Left lung (tissue), 10 donors: Measurements from ENCODE around the gene TUBB4B. TPM values are rescaled to one million over a fixed set of nuclear protein-coding genes. Genes with fewer than 3 reads are reported as not detected.
A peak's percentile ranks its signal among the peaks of the same experiment; 100 is the strongest.

Source experiments
- ATAC-seq: fragments of 200-7000 bp; cut with Tn5 transposase; one replicate; pipeline ENCODE4 v1.9.1; 2020; ENCODE audit warnings: moderate library complexity
- DNase-seq, 4 donors: peaks; one replicate each; pipeline ENCODE4 v3.0.0-alpha.2; 2013 to 2020
- H3K27ac ChIP-seq, 2 donors: fragments of 200-600 bp; sonication (generic) in 1 of 2; one replicate each; pipeline versions ENCODE4 v1.5.0 to v1.8.0; 2020 to 2021
- H3K27me3 ChIP-seq, 2 donors: fragments of 200-600 bp; sonication (generic) in 1 of 2; one replicate each; pipeline versions ENCODE4 v1.5.0 to v1.8.0; 2020 to 2021
- H3K36me3 ChIP-seq, 2 donors: fragments of 200-600 bp; sonication (generic) in 1 of 2; one replicate each; pipeline versions ENCODE4 v1.5.0 to v1.8.0; 2020 to 2021
- H3K4me1 ChIP-seq, 2 donors: fragments of 200-600 bp; one replicate each; pipeline ENCODE4 v1.8.0; 2021
- H3K4me3 ChIP-seq, 2 donors: fragments of 200-600 bp; sonication (generic) in 1 of 2; one replicate each; pipeline versions ENCODE4 v1.5.0 to v1.8.0; 2020 to 2021; ENCODE audit warnings: mild to moderate bottlenecking in 1 of 2
- H3K9me3 ChIP-seq, 2 donors: fragments of 200-600 bp; sonication (generic) in 1 of 2; one replicate each; pipeline versions ENCODE4 v1.5.0 to v1.8.0; 2020 to 2021
- intact Hi-C, 2 donors: fragments of 100-400 bp; cut with DNase I; formaldehyde crosslinking; loops; one replicate each; pipeline versions ENCODE4 v1.11.2 to v1.14.2; 2022
- polyA plus RNA-seq, 6 donors: library from polyadenylated mRNA; unstranded; fragments of 120-200 nt; gene quantifications; one replicate each; pipeline ENCODE4 v1.2.1, GENCODE V29; 2013; ENCODE audit not compliant: insufficient read length in 6 of 6
- total RNA-seq, 2 donors: library from RNA; stranded (reverse); fragmentation: NEBNext Ultra II Directional; extraction: Animal tissue kit (Norgen Biotek cat#: 25700); gene quantifications; one replicate each; pipeline ENCODE4 v1.2.1, GENCODE V29; 2021
- TF ChIP-seq, protein P1 (sequence below), 2 donors: fragments of 200-600 bp; sonication (generic) in 1 of 2; IDR thresholded peaks; one replicate each; pipeline versions ENCODE4 v1.5.0 to v1.8.0; 2021; ENCODE audit warnings: antibody characterized with exemption in 2 of 2
- donor health status: DM: no; HTN: yes; CAD: no.
- donor health status: DM: no; HTN: no; CAD: no.

The TUBB4B gene
- total and polyA plus RNA-seq, 8 donors, result 196 to 337 (median 248) TPM

DNA sequence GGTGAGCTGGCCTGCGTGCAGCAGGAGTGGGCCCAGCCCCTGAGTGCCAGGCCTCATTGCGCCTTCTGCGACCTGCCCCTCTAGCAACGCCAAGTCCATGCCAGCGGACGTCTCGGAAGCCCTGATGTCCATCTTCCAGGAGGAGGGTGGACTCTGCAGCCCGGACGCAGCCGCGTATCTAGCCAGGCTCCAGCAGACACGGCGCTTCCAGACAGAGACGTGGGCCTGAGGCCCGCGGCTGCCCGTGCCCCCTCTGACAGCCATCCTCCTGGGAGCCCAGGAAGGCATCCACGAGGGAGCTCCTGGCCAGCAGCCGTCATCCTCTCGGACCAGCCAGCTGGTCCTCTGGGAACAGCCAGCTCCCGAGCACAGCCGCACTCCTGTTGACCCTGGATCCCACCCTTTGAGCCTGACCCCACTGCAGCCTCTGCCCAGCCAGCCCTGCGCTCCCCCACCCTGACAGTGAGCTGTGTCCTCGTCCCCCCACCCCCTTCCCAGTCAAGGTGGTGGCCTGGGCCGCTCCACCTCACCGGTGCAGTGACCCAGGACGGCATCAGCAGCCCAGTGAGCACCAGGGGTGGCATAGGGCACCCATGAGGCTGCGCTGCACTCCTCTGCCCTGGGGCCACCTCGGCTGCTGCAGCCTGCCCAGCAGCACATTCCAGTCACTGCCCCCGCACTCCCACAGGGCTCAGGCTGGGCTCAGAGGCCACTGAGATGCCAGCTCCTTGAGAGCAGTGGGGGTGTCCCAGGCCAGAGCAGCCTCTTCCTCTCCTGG, 24.7 kb upstream of the TUBB4B start:
- intact Hi-C loops, result no loop called here
- Histone ChIP-seq H3K36me3 (peaks cover 0 to 35% of the 10 kb centered on the region in 2 donors), H3K4me1 (peaks cover 7 to 25% of the 10 kb centered on the region in 2 donors), H3K27me3 (peaks cover 0 to 7% of the 10 kb centered on the region in 2 donors), H3K27ac (no peak overlapping the region), H3K9me3 (no peaks in the 10 kb centered on the region), H3K4me3 (no peak overlapping the region)
- no peak for DNase-seq
- TF ChIP-seq, protein P1, sequence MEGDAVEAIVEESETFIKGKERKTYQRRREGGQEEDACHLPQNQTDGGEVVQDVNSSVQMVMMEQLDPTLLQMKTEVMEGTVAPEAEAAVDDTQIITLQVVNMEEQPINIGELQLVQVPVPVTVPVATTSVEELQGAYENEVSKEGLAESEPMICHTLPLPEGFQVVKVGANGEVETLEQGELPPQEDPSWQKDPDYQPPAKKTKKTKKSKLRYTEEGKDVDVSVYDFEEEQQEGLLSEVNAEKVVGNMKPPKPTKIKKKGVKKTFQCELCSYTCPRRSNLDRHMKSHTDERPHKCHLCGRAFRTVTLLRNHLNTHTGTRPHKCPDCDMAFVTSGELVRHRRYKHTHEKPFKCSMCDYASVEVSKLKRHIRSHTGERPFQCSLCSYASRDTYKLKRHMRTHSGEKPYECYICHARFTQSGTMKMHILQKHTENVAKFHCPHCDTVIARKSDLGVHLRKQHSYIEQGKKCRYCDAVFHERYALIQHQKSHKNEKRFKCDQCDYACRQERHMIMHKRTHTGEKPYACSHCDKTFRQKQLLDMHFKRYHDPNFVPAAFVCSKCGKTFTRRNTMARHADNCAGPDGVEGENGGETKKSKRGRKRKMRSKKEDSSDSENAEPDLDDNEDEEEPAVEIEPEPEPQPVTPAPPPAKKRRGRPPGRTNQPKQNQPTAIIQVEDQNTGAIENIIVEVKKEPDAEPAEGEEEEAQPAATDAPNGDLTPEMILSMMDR (IDR thresholded peaks at IDR 0.05), result no peak
- no peak for ATAC-seq

GRCh38 chr9:137217276-137218211, 23.5 kb upstream of the TUBB4B start:
- intact Hi-C loops, result no loop called here
- DNase-seq, result peak in 3 of 4 donors; percentile 54 to 91 (median 74)

DNA sequence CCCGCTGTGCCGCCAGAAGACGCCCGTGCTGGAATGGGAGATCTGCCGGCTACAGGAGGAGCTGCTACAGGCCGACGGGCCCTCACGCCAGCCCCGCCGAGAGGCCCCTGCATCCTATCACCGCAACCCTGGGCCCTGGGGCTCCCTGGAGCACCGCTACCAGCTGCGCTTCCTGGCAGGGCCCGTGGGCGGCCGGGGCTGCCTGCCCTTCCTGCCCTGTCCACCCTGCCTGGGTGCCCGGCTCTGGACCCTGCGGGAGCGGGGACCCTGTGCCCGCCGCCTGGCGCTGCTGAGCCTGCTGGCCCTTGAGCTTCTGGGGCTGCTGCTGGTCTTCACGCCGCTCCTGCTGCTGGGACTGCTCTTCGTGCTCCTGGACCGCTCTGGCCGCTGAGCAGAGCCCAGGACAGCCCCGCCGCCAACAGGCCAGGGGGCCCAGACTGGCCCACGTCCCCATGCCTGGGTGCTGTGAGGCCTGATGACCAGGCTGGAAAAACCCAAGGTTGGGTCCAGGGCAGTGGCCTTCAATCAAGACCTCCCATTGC, 22.8 kb upstream of the TUBB4B start:
- intact Hi-C loops, result no loop called here
- DNase-seq (no peak), ATAC-seq (no peak)
- H3K27ac ChIP-seq, result peak overlapping the region; percentile 7 to 28
- peaks cover 16 to 42% of the 10 kb centered on the region in 2 donors for H3K4me1 ChIP-seq
- no peaks in the 10 kb centered on the region for H3K9me3 ChIP-seq
- TF ChIP-seq, protein P1 (IDR thresholded peaks at IDR 0.05), result no peak
- peaks cover 0 to 18% of the 10 kb centered on the region in 2 donors for H3K27me3 ChIP-seq
- H3K36me3 ChIP-seq, result peaks cover 0 to 35% of the 10 kb centered on the region in 2 donors
- no peak overlapping the region for H3K4me3 ChIP-seq

More at GRCh38 chr9:137217276-137218211, 23.5 kb upstream of the TUBB4B start:
- ATAC-seq, result peak; percentile 85
- Histone ChIP-seq H3K4me3 (peak overlapping the region in 1 of 2 donors; percentile 24), H3K27ac (peak overlapping the region in 1 of 2 donors; percentile 44), H3K27me3 (peaks cover 0 to 16% of the 10 kb centered on the region in 2 donors), H3K36me3 (peaks cover 0 to 35% of the 10 kb centered on the region in 2 donors), H3K4me1 (peaks cover 10 to 34% of the 10 kb centered on the region in 2 donors), H3K9me3 (no peaks in the 10 kb centered on the region)
- TF ChIP-seq, protein P1 (IDR thresholded peaks at IDR 0.05), result no peak

- peaks cover 16 to 43% of the 10 kb centered on the region in 2 donors for H3K4me1 ChIP-seq
- peaks cover 0 to 31% of the 10 kb centered on the region in 2 donors for H3K36me3 ChIP-seq
- DNase-seq (peak in 1 of 4 donors; percentile 61), ATAC-seq (peak; percentile 41)
- H3K4me3 ChIP-seq, result no peak overlapping the region
- H3K27me3 ChIP-seq, result peaks cover 0 to 18% of the 10 kb centered on the region in 2 donors
- intact Hi-C loops, result no loop called here
- peak overlapping the region; percentile 7 to 28 for H3K27ac ChIP-seq
- TF ChIP-seq, protein P1 (IDR thresholded peaks at IDR 0.05), result no peak
- no peaks in the 10 kb centered on the region for H3K9me3 ChIP-seq
Observed at GRCh38 chr9:137218754-137219271, 22.3 kb upstream of the TUBB4B start.
